ENCODE results near the gene VSIR. TPM values are rescaled to one million over a fixed set of nuclear protein-coding genes. Genes with fewer than 3 reads are reported as not detected.

VSIR gene
- total RNA-seq, 1 experiment from 2014 or later: 28.8 TPM

GRCh38 chr10:71747039-71747531 is 26.2 kb downstream of the VSIR start:
- no peak for DNase-seq (ENCODE audit: low spot score)

GRCh38 chr10:71746344-71747037 is 26.8 kb downstream of the VSIR start:
- peak; percentile 63 for DNase-seq (ENCODE audit: low spot score)

- no peak for DNase-seq (ENCODE audit: low spot score)
These were observed 27.6 kb downstream of the VSIR start for GRCh38 chr10:71745664-71746250.

- DNase-seq (ENCODE audit: low spot score): no peak
These were observed 28.2 kb downstream of the VSIR start for GRCh38 chr10:71744897-71745663.

GRCh38 chr10:71743866-71744265 is 29.5 kb downstream of the VSIR start:
- DNase-seq (ENCODE audit: low spot score): no peak

- no peak for DNase-seq (ENCODE audit: low spot score)
These were observed 30.1 kb downstream of the VSIR start for GRCh38 chr10:71743089-71743838.

- no peak for DNase-seq (ENCODE audit: low spot score)
These were observed 30.8 kb downstream of the VSIR start for GRCh38 chr10:71742301-71743088.

GRCh38 chr10:71741671-71742070 is 31.6 kb downstream of the VSIR start:
- no peak for DNase-seq (ENCODE audit: low spot score)

GRCh38 chr10:71741029-71741428 is 32.3 kb downstream of the VSIR start:
- DNase-seq (ENCODE audit: low spot score): no peak

GRCh38 chr10:71740069-71740653 is 33.2 kb downstream of the VSIR start:
- no peak for DNase-seq (ENCODE audit: low spot score)

- no peak for DNase-seq (ENCODE audit: low spot score)
These were observed 33.9 kb downstream of the VSIR start for GRCh38 chr10:71739358-71739900.

GRCh38 chr10:71737834-71738197 is 35.5 kb downstream of the VSIR start:
- no peak for DNase-seq (ENCODE audit: low spot score)

GRCh38 chr10:71737001-71737833 is 36.1 kb downstream of the VSIR start:
- DNase-seq (ENCODE audit: low spot score): peak; percentile 63

GRCh38 chr10:71736570-71736952 is 36.8 kb downstream of the VSIR start:
- peak; percentile 13 for DNase-seq (ENCODE audit: low spot score)

- peak; percentile 44 for DNase-seq (ENCODE audit: low spot score)
These were observed 37.4 kb downstream of the VSIR start for GRCh38 chr10:71735709-71736569.

GRCh38 chr10:71734797-71735196 is 38.5 kb downstream of the VSIR start:
- no peak for DNase-seq (ENCODE audit: low spot score)

- DNase-seq (ENCODE audit: low spot score): no peak
These were observed 41.5 kb downstream of the VSIR start for GRCh38 chr10:71731791-71732190.

- DNase-seq (ENCODE audit: low spot score): peak; percentile 38
These were observed 44.1 kb downstream of the VSIR start for GRCh38 chr10:71729161-71729636.
